Left lung (tissue), 14 donors: ENCODE results near the gene ERVW-1. TPM values are rescaled to one million over a fixed set of nuclear protein-coding genes. Genes with fewer than 3 reads are reported as not detected.
"Not testable (repeated sequence)": the region's sequence is repeated elsewhere in the genome, so short reads cannot be mapped to it uniquely, and the experiment has no call there.

ENCODE experiments used
- ATAC-seq: fragments of 200-7000 bp; cut with Tn5 transposase; one replicate; pipeline ENCODE4 v1.9.1; 2020; ENCODE audit warnings: moderate library complexity
- DNase-seq, 4 donors: peaks; one replicate each; pipeline ENCODE4 v3.0.0-alpha.2; 2013 to 2020
- H3K27ac ChIP-seq, 2 donors: fragments of 200-600 bp; sonication (generic) in 1 of 2; one replicate each; pipeline versions ENCODE4 v1.5.0 to v1.8.0; 2020 to 2021
- H3K27me3 ChIP-seq, 2 donors: fragments of 200-600 bp; sonication (generic) in 1 of 2; one replicate each; pipeline versions ENCODE4 v1.5.0 to v1.8.0; 2020 to 2021
- H3K36me3 ChIP-seq, 2 donors: fragments of 200-600 bp; sonication (generic) in 1 of 2; one replicate each; pipeline versions ENCODE4 v1.5.0 to v1.8.0; 2020 to 2021
- H3K4me1 ChIP-seq, 2 donors: fragments of 200-600 bp; one replicate each; pipeline ENCODE4 v1.8.0; 2021
- H3K4me3 ChIP-seq, 2 donors: fragments of 200-600 bp; sonication (generic) in 1 of 2; one replicate each; pipeline versions ENCODE4 v1.5.0 to v1.8.0; 2020 to 2021; ENCODE audit warnings: mild to moderate bottlenecking in 1 of 2
- H3K9me3 ChIP-seq, 2 donors: fragments of 200-600 bp; sonication (generic) in 1 of 2; one replicate each; pipeline versions ENCODE4 v1.5.0 to v1.8.0; 2020 to 2021
- intact Hi-C, 2 donors: fragments of 100-400 bp; cut with DNase I; formaldehyde crosslinking; loops; one replicate each; pipeline versions ENCODE4 v1.11.2 to v1.14.2; 2022
- long read RNA-seq, 12 donors: library from polyadenylated mRNA in 2 of 12; unstranded in 2 of 12; transcript quantifications; one replicate each; pipeline ENCODE4 v2.0.0 and lab custom pipeline, GENCODE V29; 2019 to 2026
- polyA plus RNA-seq, 6 donors: library from polyadenylated mRNA; unstranded; fragments of 120-200 nt; gene quantifications; one replicate each; pipeline ENCODE4 v1.2.1, GENCODE V29; 2013; ENCODE audit not compliant: insufficient read length in 6 of 6
- total RNA-seq, 2 donors: library from RNA; stranded (reverse); fragmentation: NEBNext Ultra II Directional; extraction: Animal tissue kit (Norgen Biotek cat#: 25700); gene quantifications; one replicate each; pipeline ENCODE4 v1.2.1, GENCODE V29; 2021
- TF ChIP-seq, protein P1 (sequence below), 2 donors: fragments of 200-600 bp; sonication (generic) in 1 of 2; IDR thresholded peaks; one replicate each; pipeline versions ENCODE4 v1.5.0 to v1.8.0; 2021; ENCODE audit warnings: antibody characterized with exemption in 2 of 2
- donor health status: DM: no; HTN: yes; CAD: no.
- donor health status: DM: no; HTN: no; CAD: no.

Gene ERVW-1
- total RNA-seq (not detected), polyA plus RNA-seq (1 to 10 TPM; 1.2 to 2.6 (median 2.1) TPM)
- long read RNA-seq, donor 1, result 0 reads
- long read RNA-seq, donor 2, result 0 reads
- long read RNA-seq, donor 3, result 0 reads
- long read RNA-seq, donor 4, result 0 reads
- long read RNA-seq, donor 5, result 0 reads
- long read RNA-seq, donor 6, result 0 reads
- long read RNA-seq, donor 7, result 0 reads
- long read RNA-seq, donor 8, result 0 reads
- long read RNA-seq, donor 9, result 0 reads
- long read RNA-seq, donor 10, result 0 reads
- long read RNA-seq, donor 11, partial matches to known transcripts, result 0 of 1 reads
- long read RNA-seq, donor 11, other reads (novel, unspliced or antisense), result 0 of 1 reads
- long read RNA-seq, donor 12, result 0 reads

GRCh38 chr7:92477681-92478080, at the start of gene ERVW-1:
Gene ERVW-1 (minus strand): TSS chr7:92477946. CDS start chr7:92470381, 7,565 bp downstream.
- intact Hi-C loops, H3K4me3 ChIP-seq, H3K9me3 ChIP-seq, H3K27me3 ChIP-seq, H3K36me3 ChIP-seq, H3K4me1 ChIP-seq, ATAC-seq, H3K27ac ChIP-seq, DNase-seq: not testable (repeated sequence)

GRCh38 chr7:92523110-92523509, 45.4 kb upstream of the ERVW-1 start:
- H3K36me3 ChIP-seq, result no peaks in the 10 kb centered on the region
- DNase-seq, result no peak
- H3K27ac ChIP-seq, result no peak overlapping the region
- H3K4me3 ChIP-seq, result no peak overlapping the region
- intact Hi-C loops, result no loop called here
- H3K9me3 ChIP-seq, result no peaks in the 10 kb centered on the region
- peaks cover 5 to 10% of the 10 kb centered on the region in 2 donors for H3K4me1 ChIP-seq
- H3K27me3 ChIP-seq, result no peaks in the 10 kb centered on the region
- no peak for ATAC-seq
- TF ChIP-seq, protein P1, sequence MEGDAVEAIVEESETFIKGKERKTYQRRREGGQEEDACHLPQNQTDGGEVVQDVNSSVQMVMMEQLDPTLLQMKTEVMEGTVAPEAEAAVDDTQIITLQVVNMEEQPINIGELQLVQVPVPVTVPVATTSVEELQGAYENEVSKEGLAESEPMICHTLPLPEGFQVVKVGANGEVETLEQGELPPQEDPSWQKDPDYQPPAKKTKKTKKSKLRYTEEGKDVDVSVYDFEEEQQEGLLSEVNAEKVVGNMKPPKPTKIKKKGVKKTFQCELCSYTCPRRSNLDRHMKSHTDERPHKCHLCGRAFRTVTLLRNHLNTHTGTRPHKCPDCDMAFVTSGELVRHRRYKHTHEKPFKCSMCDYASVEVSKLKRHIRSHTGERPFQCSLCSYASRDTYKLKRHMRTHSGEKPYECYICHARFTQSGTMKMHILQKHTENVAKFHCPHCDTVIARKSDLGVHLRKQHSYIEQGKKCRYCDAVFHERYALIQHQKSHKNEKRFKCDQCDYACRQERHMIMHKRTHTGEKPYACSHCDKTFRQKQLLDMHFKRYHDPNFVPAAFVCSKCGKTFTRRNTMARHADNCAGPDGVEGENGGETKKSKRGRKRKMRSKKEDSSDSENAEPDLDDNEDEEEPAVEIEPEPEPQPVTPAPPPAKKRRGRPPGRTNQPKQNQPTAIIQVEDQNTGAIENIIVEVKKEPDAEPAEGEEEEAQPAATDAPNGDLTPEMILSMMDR (IDR thresholded peaks at IDR 0.05), result no peak

GRCh38 chr7:92520024-92520423, 42.3 kb upstream of the ERVW-1 start:
- TF ChIP-seq, protein P1 (IDR thresholded peaks at IDR 0.05), result no peak
- ATAC-seq (no peak), DNase-seq (no peak)
- H3K4me1 ChIP-seq, result no peaks in the 10 kb centered on the region
- no peak overlapping the region for H3K4me3 ChIP-seq
- H3K27ac ChIP-seq, result no peak overlapping the region
- no peaks in the 10 kb centered on the region for H3K9me3 ChIP-seq
- no peaks in the 10 kb centered on the region for H3K27me3 ChIP-seq
- intact Hi-C loops, result no loop called here
- peaks cover 0 to 22% of the 10 kb centered on the region in 2 donors for H3K36me3 ChIP-seq

DNA sequence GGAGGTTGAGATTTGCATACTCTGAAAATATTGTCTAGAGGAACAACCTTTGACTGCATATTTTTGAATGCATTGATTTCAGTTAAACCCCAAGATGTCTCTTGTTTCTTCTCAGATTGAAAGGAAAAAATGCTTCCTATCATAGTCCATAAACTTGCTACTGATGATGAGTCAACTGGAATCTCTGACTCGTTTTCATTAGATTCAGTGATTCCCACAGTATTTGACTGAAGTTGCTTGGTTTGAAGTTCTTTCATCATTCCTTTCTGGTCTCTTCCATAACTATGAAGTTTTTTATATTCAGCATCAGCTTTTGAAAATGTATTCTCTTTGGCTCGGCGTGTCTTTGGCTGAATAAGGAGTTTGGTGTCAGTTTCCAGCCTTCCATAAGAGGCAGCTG, 39.9 kb upstream of the ERVW-1 start:
- Histone ChIP-seq H3K36me3 (peaks cover 0 to 28% of the 10 kb centered on the region in 2 donors), H3K27me3 (no peaks in the 10 kb centered on the region), H3K27ac (no peak overlapping the region), H3K4me1 (no peaks in the 10 kb centered on the region), H3K9me3 (no peaks in the 10 kb centered on the region), H3K4me3 (no peak overlapping the region)
- DNase-seq (no peak), ATAC-seq (no peak)
- TF ChIP-seq, protein P1 (IDR thresholded peaks at IDR 0.05), result no peak
- intact Hi-C loops, result no loop called here

DNA sequence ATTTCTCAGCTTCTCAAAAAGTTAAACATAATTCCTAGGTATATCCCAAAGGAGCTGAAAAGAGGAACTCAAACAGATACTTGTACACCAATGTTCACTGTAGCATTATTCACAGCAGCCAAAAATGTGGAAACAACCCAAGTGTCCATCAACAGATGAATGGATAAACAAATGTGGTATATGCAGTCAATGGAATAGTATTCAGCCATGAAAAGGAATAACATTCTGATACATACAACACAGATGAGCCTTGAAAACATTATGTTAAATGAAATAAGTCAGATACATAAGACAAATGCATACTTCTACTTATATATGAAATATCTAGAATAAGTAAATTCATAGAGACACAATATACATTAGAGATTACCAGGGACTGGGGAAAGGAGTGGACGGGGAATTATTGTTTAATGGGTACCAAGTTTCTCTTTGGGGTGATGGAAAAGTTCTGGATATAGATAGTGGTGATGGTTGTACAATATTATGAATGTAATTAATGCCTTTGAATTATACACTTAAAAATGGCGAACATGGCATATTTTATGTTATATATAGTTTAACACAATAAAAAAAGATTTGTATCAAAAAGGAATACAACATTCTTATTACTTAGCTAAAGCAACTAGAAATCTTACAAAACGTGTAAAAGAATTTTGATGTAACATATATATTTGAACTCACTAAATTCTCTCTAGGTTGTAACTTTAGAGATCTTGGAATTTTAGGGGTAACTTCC, 35.6 kb upstream of the ERVW-1 start:
- Histone ChIP-seq H3K36me3 (peaks cover 0 to 41% of the 10 kb centered on the region in 2 donors), H3K27me3 (no peaks in the 10 kb centered on the region), H3K4me1 (no peaks in the 10 kb centered on the region), H3K4me3 (no peak overlapping the region), H3K27ac (no peak overlapping the region), H3K9me3 (no peaks in the 10 kb centered on the region)
- intact Hi-C loops, result no loop called here
- TF ChIP-seq, protein P1 (IDR thresholded peaks at IDR 0.05), result no peak
- ATAC-seq, result no peak
- DNase-seq, result no peak
